Caco-2 (cell line): ENCODE data around the gene EEPD1. TPM values are rescaled to one million over a fixed set of nuclear protein-coding genes. Genes with fewer than 3 reads are reported as not detected.

Experiments
- BruUV-seq: library from RNA; stranded (reverse); fragments of 400-500 nt; replicated peaks from 2 replicates; lab custom pipeline; 2021; lab: Mats Ljungman, UMichigan
- CTCF ChIA-PET: fragments of 300-600 bp; sonication (Branson Sonifier 250); formaldehyde crosslinking; loops from one replicate; lab custom pipeline; 2022; ENCODE audit warnings: antibody characterized with exemption; lab: Charles Lee
- POLR2A ChIA-PET: fragments of 300-600 bp; sonication (Branson Sonifier 250); formaldehyde crosslinking; loops from one replicate; lab custom pipeline; 2022; ENCODE audit warnings: antibody characterized with exemption; lab: Charles Lee
- DNase-seq, 2 experiments: peaks; one replicate each; pipeline versions ENCODE4 v3.0.0 to v3.0.0-alpha.2; 2020 to 2022
- H3K27me3 ChIP-seq: replicated peaks from 2 replicates; pipeline ENCODE4 v1.6.0; 2011; ENCODE audit warnings: low read length; ENCODE audit not compliant: control insufficient read depth, insufficient read depth
- H3K36me3 ChIP-seq: 2 replicates; pipeline ENCODE4 v1.5.1; 2011; ENCODE audit warnings: low read length; ENCODE audit not compliant: control insufficient read depth, insufficient read depth
- H3K4me1 ChIP-seq: fragments of 250-450 bp; sonication (Bioruptor Pico); 2 replicates; pipeline ENCODE4 v1.5.1; 2020; ENCODE audit warnings: mild to moderate bottlenecking
- H3K4me3 ChIP-seq: 2 replicates; pipeline ENCODE4 v1.5.1; 2011; ENCODE audit warnings: low read depth, mild to moderate bottlenecking, control low read depth, low read length
- H3K9me3 ChIP-seq: fragments of 250-450 bp; sonication (Bioruptor Pico); 2 replicates; pipeline ENCODE4 v1.5.1; 2020; ENCODE audit warnings: mild to moderate bottlenecking, moderate library complexity
- H3K27ac Mint-ChIP-seq: one replicate; pipeline ENCODE4 v1.8.0; 2022; ENCODE audit warnings: mixed read lengths; ENCODE audit not compliant: unreplicated experiment
- H3K27me3 Mint-ChIP-seq: one replicate; pipeline ENCODE4 v1.8.0; 2022; ENCODE audit warnings: mixed read lengths; ENCODE audit not compliant: insufficient read depth, unreplicated experiment
- H3K36me3 Mint-ChIP-seq: one replicate; pipeline ENCODE4 v1.8.0; 2022; ENCODE audit warnings: mild to moderate bottlenecking, mixed read lengths; ENCODE audit not compliant: insufficient read depth, unreplicated experiment
- H3K4me1 Mint-ChIP-seq: one replicate; pipeline ENCODE4 v1.8.0; 2022; ENCODE audit warnings: low read depth, mixed read lengths; ENCODE audit not compliant: unreplicated experiment
- H3K4me3 Mint-ChIP-seq: one replicate; pipeline ENCODE4 v1.8.0; 2022; ENCODE audit warnings: mild to moderate bottlenecking, moderate library complexity, mixed read lengths; ENCODE audit not compliant: unreplicated experiment
- H3K9me3 Mint-ChIP-seq: one replicate; pipeline ENCODE4 v1.8.0; 2022; ENCODE audit warnings: mixed read lengths; ENCODE audit not compliant: unreplicated experiment
- CTCF ChIP-seq, 2 experiments: fragments of 200-600 bp in 1 of 2; IDR thresholded peaks; 1 replicate in 1 of 2; 2 replicates in 1 of 2; pipeline versions ENCODE4 v1.5.1 to v1.8.0; 2011 to 2022; ENCODE audit warnings: antibody characterized with exemption in 1 of 2, control low read depth in 1 of 2, inconsistent platforms in 1 of 2, low read depth in 1 of 2, low read length in 1 of 2, mild to moderate bottlenecking in 1 of 2, moderate library complexity in 1 of 2; ENCODE audit not compliant: insufficient read depth in 1 of 2, severe bottlenecking in 1 of 2, unreplicated experiment in 1 of 2
- intact Hi-C: fragments of 100-400 bp; cut with micrococcal nuclease; formaldehyde crosslinking; loops from one replicate; pipeline ENCODE4 v1.10.0; 2022; ENCODE audit not compliant: unreplicated experiment
- total RNA-seq: library from RNA; stranded (reverse); gene quantifications from 2 replicates; pipeline ENCODE4 v1.2.3, GENCODE V29; 2022

EEPD1 gene
- total RNA-seq, 1 experiment from 2014 or later, result 1.8 TPM

- Histone ChIP-seq H3K9me3 (no peaks in the 10 kb centered on the region), H3K27me3 (no peaks in the 10 kb centered on the region), H3K4me1 (no peaks in the 10 kb centered on the region), H3K36me3 (no peaks in the 10 kb centered on the region), H3K4me3 (no peak overlapping the region)
- ChIA-PET CTCF (no interaction called here), POLR2A (interaction anchor here (0.6 kb wide), 1 partner anchor 151 kb away, joined by 3 read pairs; no protein-coding TSS in a partner anchor)
- no TSS peak for BruUV-seq
- Mint-ChIP-seq H3K4me3 (no peak overlapping the region), H3K27ac (no peak overlapping the region), H3K27me3 (no peaks in the 10 kb centered on the region), H3K9me3 (no peaks in the 10 kb centered on the region), H3K4me1 (no peaks in the 10 kb centered on the region), H3K36me3 (no peaks in the 10 kb centered on the region)
- intact Hi-C loops, result no loop called here
- no peak for TF ChIP-seq CTCF (IDR thresholded peaks at IDR 0.05; ENCODE audit: insufficient read depth in 1 of 2, low read depth in 1 of 2, low read length in 1 of 2, severe bottlenecking in 1 of 2, unreplicated experiment in 1 of 2)
- no peak for DNase-seq
Observed at GRCh38 chr7:36185756-36186155, 32.7 kb downstream of the EEPD1 start.

- POLR2A ChIA-PET, result interaction anchor here (0.6 kb wide), 1 partner anchor 150 kb away, joined by 3 read pairs; no protein-coding TSS in a partner anchor
- Histone ChIP-seq H3K27me3 (no peaks in the 10 kb centered on the region), H3K9me3 (no peaks in the 10 kb centered on the region), H3K4me3 (no peak overlapping the region), H3K4me1 (no peaks in the 10 kb centered on the region), H3K36me3 (no peaks in the 10 kb centered on the region)
- H3K27ac Mint-ChIP-seq, result no peak overlapping the region
- CTCF ChIA-PET, result no interaction called here
- H3K4me1 Mint-ChIP-seq, result no peaks in the 10 kb centered on the region
- H3K27me3 Mint-ChIP-seq, result no peaks in the 10 kb centered on the region
- TF ChIP-seq CTCF (IDR thresholded peaks at IDR 0.05; ENCODE audit: insufficient read depth in 1 of 2, low read depth in 1 of 2, low read length in 1 of 2, severe bottlenecking in 1 of 2, unreplicated experiment in 1 of 2), result no peak
- H3K4me3 Mint-ChIP-seq, result no peak overlapping the region
- BruUV-seq, result no TSS peak
- no peaks in the 10 kb centered on the region for H3K9me3 Mint-ChIP-seq
- DNase-seq, result no peak
- H3K36me3 Mint-ChIP-seq, result no peaks in the 10 kb centered on the region
- intact Hi-C loops, result no loop called here
Observed at GRCh38 chr7:36186359-36187121, 33.5 kb downstream of the EEPD1 start.

GRCh38 chr7:36188266-36188665, 35.2 kb downstream of the EEPD1 start:
- Mint-ChIP-seq H3K27ac (no peak overlapping the region), H3K27me3 (no peaks in the 10 kb centered on the region), H3K4me3 (no peak overlapping the region), H3K4me1 (no peaks in the 10 kb centered on the region), H3K9me3 (no peaks in the 10 kb centered on the region), H3K36me3 (no peaks in the 10 kb centered on the region)
- no peaks in the 10 kb centered on the region for H3K9me3 ChIP-seq
- POLR2A ChIA-PET, result no interaction called here
- no TSS peak for BruUV-seq
- no peak for TF ChIP-seq CTCF (IDR thresholded peaks at IDR 0.05; ENCODE audit: insufficient read depth in 1 of 2, low read depth in 1 of 2, low read length in 1 of 2, severe bottlenecking in 1 of 2, unreplicated experiment in 1 of 2)
- no peaks in the 10 kb centered on the region for H3K27me3 ChIP-seq
- H3K4me1 ChIP-seq, result no peaks in the 10 kb centered on the region
- DNase-seq, result no peak
- no peaks in the 10 kb centered on the region for H3K36me3 ChIP-seq
- CTCF ChIA-PET, result no interaction called here
- intact Hi-C loops, result no loop called here
- no peak overlapping the region for H3K4me3 ChIP-seq
